Stimulated activated CD8-positive, alpha-beta memory T cell treated with anti-CD3 and anti-CD28 coated beads, Interleukin-7, amount 100 ng/mL, for 4 hours (primary cell): ENCODE measurements around the gene EGLN3.
"Not testable (repeated sequence)": the region's sequence is repeated elsewhere in the genome, so short reads cannot be mapped to it uniquely, and the experiment has no call there.

Experiments
- DNase-seq, 2 donors: peaks; one replicate each; pipeline ENCODE4 v3.0.0-alpha.2; 2020; ENCODE audit warnings: low read depth in 2 of 2

The EGLN3 gene

GRCh38 chr14:33962466-33962865 is 11.6 kb upstream of the EGLN3 start:
- not testable (repeated sequence) for DNase-seq

- no peak for DNase-seq
Measured at GRCh38 chr14:33962016-33962415, 11.1 kb upstream of the EGLN3 start.

GRCh38 chr14:33959692-33960151 is 8.8 kb upstream of the EGLN3 start:
- no peak for DNase-seq

- no peak for DNase-seq
Measured at GRCh38 chr14:33958605-33959226, 7.8 kb upstream of the EGLN3 start.

- no peak for DNase-seq
Measured at GRCh38 chr14:33957993-33958392, 7.1 kb upstream of the EGLN3 start.

- no peak for DNase-seq
Measured at GRCh38 chr14:33957299-33957698, 6.4 kb upstream of the EGLN3 start.

GRCh38 chr14:33956640-33957039 is 5.8 kb upstream of the EGLN3 start:
- DNase-seq, result no peak

- no peak for DNase-seq
Measured at GRCh38 chr14:33954016-33954598, 3.2 kb upstream of the EGLN3 start.

GRCh38 chr14:33952541-33952940 is 1.7 kb upstream of the EGLN3 start:
- DNase-seq, result no peak

GRCh38 chr14:33951183-33951840 is 438 bp upstream of the EGLN3 start:
- DNase-seq, result no peak

- no peak for DNase-seq
Measured at GRCh38 chr14:33949411-33949893, 1.4 kb downstream of the EGLN3 start.

GRCh38 chr14:33948869-33949408 is 1.9 kb downstream of the EGLN3 start:
- DNase-seq, result no peak

- DNase-seq, result no peak
Measured at GRCh38 chr14:33948145-33948868, 2.6 kb downstream of the EGLN3 start.

GRCh38 chr14:33946679-33947476 is 4.0 kb downstream of the EGLN3 start:
- no peak for DNase-seq

GRCh38 chr14:33945210-33946088 is 5.4 kb downstream of the EGLN3 start:
- DNase-seq, result no peak

GRCh38 chr14:33943096-33943883 is 7.6 kb downstream of the EGLN3 start:
- DNase-seq, result no peak

- DNase-seq, result no peak
Measured at GRCh38 chr14:33941718-33942117, 9.2 kb downstream of the EGLN3 start.

- no peak for DNase-seq
Measured at GRCh38 chr14:33940561-33941011, 10.3 kb downstream of the EGLN3 start.
